Stimulated activated CD8-positive, alpha-beta memory T cell treated with anti-CD3 and anti-CD28 coated beads, Interleukin-7, amount 100 ng/mL, for 24 hours (primary cell): ENCODE results near the gene C1QTNF1.
"Not testable (repeated sequence)": the region's sequence is repeated elsewhere in the genome, so short reads cannot be mapped to it uniquely, and the experiment has no call there.

Experiments
- DNase-seq: peaks from one replicate; pipeline ENCODE4 v3.0.0-alpha.2; 2020; ENCODE audit warnings: low read depth

C1QTNF1 gene

GRCh38 chr17:79055197-79055596 lies 31.2 kb downstream of the C1QTNF1 start:
- no peak for DNase-seq

- no peak for DNase-seq
Measured at GRCh38 chr17:79057737-79058385, 33.9 kb downstream of the C1QTNF1 start.

GRCh38 chr17:79062691-79063090 lies 38.7 kb downstream of the C1QTNF1 start:
- no peak for DNase-seq

- DNase-seq = no peak
Measured at GRCh38 chr17:79064026-79064425, 40.1 kb downstream of the C1QTNF1 start.

- DNase-seq = peak; percentile 30
Measured at GRCh38 chr17:79065105-79065670, 41.2 kb downstream of the C1QTNF1 start.

- no peak for DNase-seq
Measured at GRCh38 chr17:79066963-79067362, 43.0 kb downstream of the C1QTNF1 start.

- DNase-seq = no peak
Measured at GRCh38 chr17:79070266-79070880, 46.4 kb downstream of the C1QTNF1 start.

- no peak for DNase-seq
Measured at GRCh38 chr17:79071161-79071740, 47.3 kb downstream of the C1QTNF1 start.

- no peak for DNase-seq
Measured at GRCh38 chr17:79072544-79072943, 48.6 kb downstream of the C1QTNF1 start.

GRCh38 chr17:79073016-79073705 lies 49.2 kb downstream of the C1QTNF1 start:
- DNase-seq = no peak

GRCh38 chr17:79073706-79074088 lies 49.7 kb downstream of the C1QTNF1 start:
- DNase-seq = no peak

- DNase-seq = not testable (repeated sequence)
Measured at GRCh38 chr17:79074121-79074648, 50.2 kb downstream of the C1QTNF1 start.

GRCh38 chr17:79074649-79075445 lies 50.9 kb downstream of the C1QTNF1 start, which contains the start of gene ENGASE:
TSS of gene ENGASE (plus strand) at chr17:79074824. CDS start at chr17:79074945, 121 bp downstream.
- DNase-seq = peak; percentile 72

- DNase-seq = no peak
Measured at GRCh38 chr17:79075446-79075750, 51.4 kb downstream of the C1QTNF1 start.

- no peak for DNase-seq
Measured at GRCh38 chr17:79075861-79076406, 52.0 kb downstream of the C1QTNF1 start.

- no peak for DNase-seq
Measured at GRCh38 chr17:79077587-79077986, 53.6 kb downstream of the C1QTNF1 start.

- no peak for DNase-seq
Measured at GRCh38 chr17:79078476-79079190, 54.7 kb downstream of the C1QTNF1 start.

GRCh38 chr17:79079421-79080200 lies 55.6 kb downstream of the C1QTNF1 start:
- no peak for DNase-seq

- no peak for DNase-seq
Measured at GRCh38 chr17:79080349-79080748, 56.4 kb downstream of the C1QTNF1 start.

- DNase-seq = no peak
Measured at GRCh38 chr17:79080761-79081290, 56.9 kb downstream of the C1QTNF1 start.
